Prostate gland (tissue), 2 donors: ENCODE data around the gene UBAC1.

Experiments used
- POLR2A ChIP-seq: fragments of 450-650 bp; IDR thresholded peaks from one replicate; pipeline ENCODE4 v1.6.1; 2016; ENCODE audit warnings: antibody characterized with exemption, mild to moderate bottlenecking
- TF ChIP-seq, protein P1 (sequence below), 4 experiments: fragments of 200-600 bp in 2 of 4; fragments of 450-650 bp in 2 of 4; sonication (generic) in 2 of 4; IDR thresholded peaks; 1 replicate in 3 of 4; 2 replicates in 1 of 4; pipeline ENCODE4 v1.5.1; 2016 to 2019; ENCODE audit warnings: antibody characterized with exemption in 4 of 4, mild to moderate bottlenecking in 2 of 4, moderate library complexity in 2 of 4

DNA sequence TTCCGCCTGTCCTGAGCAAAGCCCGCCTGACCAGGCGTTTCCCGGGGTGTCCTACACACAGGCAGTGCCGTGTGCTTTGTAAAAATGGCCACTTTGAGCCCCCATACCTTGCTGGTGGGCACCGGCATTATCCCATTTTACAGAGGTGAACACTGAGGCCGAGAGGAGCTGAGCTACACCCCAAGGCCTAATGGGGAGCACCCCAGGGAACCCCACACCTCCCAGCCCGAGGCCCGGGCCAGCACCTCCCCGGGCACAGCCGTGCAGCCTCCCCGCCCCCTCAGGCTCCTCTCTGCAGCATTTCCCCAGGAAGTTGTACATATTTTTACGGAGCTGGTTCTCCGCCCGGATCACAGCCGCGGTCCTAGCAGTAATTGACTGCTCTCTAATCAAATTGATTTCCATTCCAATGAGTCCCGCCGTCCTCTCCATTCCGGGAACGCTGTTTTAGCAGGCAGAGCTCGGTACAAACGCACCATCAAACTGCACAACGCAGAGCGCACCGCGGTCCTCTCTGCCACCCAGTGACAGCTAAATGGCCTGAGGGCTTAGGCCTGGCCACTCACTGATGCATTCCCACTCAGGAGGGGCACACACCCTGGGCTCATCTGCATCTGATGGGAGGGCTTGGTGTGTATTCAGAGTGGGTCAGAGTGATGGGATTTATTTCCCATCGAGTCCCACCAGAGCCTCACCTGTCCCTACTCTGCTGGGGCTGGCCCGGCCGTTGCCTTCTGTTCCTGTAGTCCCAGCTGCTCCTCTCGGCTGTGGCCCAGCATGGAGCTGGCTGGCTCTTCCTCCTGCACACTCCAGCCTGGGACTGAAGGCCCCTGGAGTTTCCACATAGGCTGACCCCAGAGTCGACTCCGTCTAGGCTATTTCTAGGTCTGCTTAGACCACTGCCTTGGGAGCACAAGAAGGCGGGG lies 36.2 kb upstream of the UBAC1 start:
- no peak for TF ChIP-seq POLR2A
- TF ChIP-seq, protein P1, sequence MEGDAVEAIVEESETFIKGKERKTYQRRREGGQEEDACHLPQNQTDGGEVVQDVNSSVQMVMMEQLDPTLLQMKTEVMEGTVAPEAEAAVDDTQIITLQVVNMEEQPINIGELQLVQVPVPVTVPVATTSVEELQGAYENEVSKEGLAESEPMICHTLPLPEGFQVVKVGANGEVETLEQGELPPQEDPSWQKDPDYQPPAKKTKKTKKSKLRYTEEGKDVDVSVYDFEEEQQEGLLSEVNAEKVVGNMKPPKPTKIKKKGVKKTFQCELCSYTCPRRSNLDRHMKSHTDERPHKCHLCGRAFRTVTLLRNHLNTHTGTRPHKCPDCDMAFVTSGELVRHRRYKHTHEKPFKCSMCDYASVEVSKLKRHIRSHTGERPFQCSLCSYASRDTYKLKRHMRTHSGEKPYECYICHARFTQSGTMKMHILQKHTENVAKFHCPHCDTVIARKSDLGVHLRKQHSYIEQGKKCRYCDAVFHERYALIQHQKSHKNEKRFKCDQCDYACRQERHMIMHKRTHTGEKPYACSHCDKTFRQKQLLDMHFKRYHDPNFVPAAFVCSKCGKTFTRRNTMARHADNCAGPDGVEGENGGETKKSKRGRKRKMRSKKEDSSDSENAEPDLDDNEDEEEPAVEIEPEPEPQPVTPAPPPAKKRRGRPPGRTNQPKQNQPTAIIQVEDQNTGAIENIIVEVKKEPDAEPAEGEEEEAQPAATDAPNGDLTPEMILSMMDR (IDR thresholded peaks at IDR 0.05) = no peak
